Subcutaneous abdominal adipose tissue (tissue), 5 donors: ENCODE measurements around the gene KIT.
A peak's percentile ranks its signal among the peaks of the same experiment; 100 is the strongest.

ENCODE experiments used
- H3K27ac ChIP-seq: one replicate; pipeline ENCODE4 v1.7.0; 2013; ENCODE audit warnings: low read depth, mild to moderate bottlenecking, inconsistent platforms, low read length, moderate library complexity
- H3K27me3 ChIP-seq, 5 donors: one replicate each; pipeline ENCODE4 v1.7.0; 2013; ENCODE audit warnings: low read length in 5 of 5, inconsistent platforms in 1 of 5; ENCODE audit not compliant: control insufficient read depth in 5 of 5, insufficient read depth in 4 of 5
- H3K36me3 ChIP-seq, 5 donors: one replicate each; pipeline ENCODE4 v1.7.0; 2013; ENCODE audit warnings: low read length in 5 of 5; ENCODE audit not compliant: control insufficient read depth in 5 of 5, insufficient read depth in 5 of 5
- H3K4me1 ChIP-seq, 5 donors: one replicate each; pipeline ENCODE4 v1.7.0; 2013; ENCODE audit warnings: low read length in 5 of 5, mild to moderate bottlenecking in 3 of 5, moderate library complexity in 1 of 5; ENCODE audit not compliant: control insufficient read depth in 5 of 5, insufficient read depth in 5 of 5
- H3K4me3 ChIP-seq, 5 donors: one replicate each; pipeline ENCODE4 v1.7.0; 2013; ENCODE audit warnings: low read length in 5 of 5, low read depth in 1 of 5
- H3K9ac ChIP-seq, 5 donors: one replicate each; pipeline ENCODE4 v1.7.0; 2013; ENCODE audit warnings: low read length in 5 of 5, mild to moderate bottlenecking in 4 of 5, moderate library complexity in 3 of 5
- H3K9me3 ChIP-seq, 5 donors: one replicate each; pipeline ENCODE4 v1.7.0; 2013; ENCODE audit warnings: low read length in 5 of 5; ENCODE audit not compliant: control insufficient read depth in 5 of 5
- donor health status: healthy.
- donor health status: healthy.
- donor health status: healthy.
- donor health status: healthy.
- donor health status: healthy.

The KIT gene

DNA sequence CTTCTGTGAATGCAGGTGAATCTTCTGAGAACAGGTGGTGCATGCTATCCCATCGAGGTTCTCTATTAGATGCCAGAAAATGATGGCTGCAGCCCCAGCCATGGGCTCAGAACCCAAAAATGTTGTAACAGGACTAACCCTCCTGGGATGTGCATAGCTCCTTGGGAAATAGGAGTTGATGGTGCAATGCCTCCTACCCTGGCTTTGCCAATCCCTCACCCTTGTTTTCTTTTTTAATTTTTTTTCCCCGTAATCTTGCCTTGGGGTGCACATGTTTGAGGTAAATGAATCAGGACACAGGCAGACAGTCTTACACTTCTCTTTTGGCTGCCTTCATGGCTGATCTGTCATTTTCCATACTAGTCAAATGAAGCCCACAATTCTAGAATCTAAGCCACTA is 96.6 kb downstream of the KIT start:
- Histone ChIP-seq H3K4me3 (no peak overlapping the region), H3K9me3 (no peaks in the 10 kb centered on the region), H3K27ac (no peak overlapping the region), H3K36me3 (no peaks in the 10 kb centered on the region), H3K4me1 (peaks cover 0 to 3% (median 0%) of the 10 kb centered on the region in 5 donors), H3K9ac (no peak overlapping the region), H3K27me3 (no peaks in the 10 kb centered on the region)

DNA sequence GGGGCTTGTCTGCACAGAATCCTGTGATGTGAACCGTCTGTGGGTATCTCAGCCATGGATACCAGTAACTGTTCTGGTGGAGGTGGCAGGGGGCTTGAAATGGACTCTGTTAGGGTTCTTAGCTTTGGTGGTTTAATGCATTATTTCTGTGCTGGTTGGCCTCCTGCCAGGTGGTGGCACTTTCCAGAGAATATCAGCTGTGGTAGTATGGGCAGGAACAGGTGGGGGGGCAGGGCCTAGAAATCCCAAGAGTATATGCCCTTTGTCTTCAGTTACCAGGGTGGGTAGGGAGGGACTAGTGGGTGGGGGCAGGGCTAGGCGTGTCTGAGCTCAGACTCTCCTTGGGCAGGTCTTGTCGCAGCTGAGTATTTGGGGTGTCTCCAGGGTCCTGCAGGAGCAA is 106.7 kb downstream of the KIT start:
- Histone ChIP-seq H3K9me3 (peaks cover 0 to 11% (median 0%) of the 10 kb centered on the region in 5 donors), H3K4me1 (no peaks in the 10 kb centered on the region), H3K36me3 (no peaks in the 10 kb centered on the region), H3K4me3 (no peak overlapping the region), H3K27ac (no peak overlapping the region), H3K27me3 (no peaks in the 10 kb centered on the region), H3K9ac (no peak overlapping the region)

DNA sequence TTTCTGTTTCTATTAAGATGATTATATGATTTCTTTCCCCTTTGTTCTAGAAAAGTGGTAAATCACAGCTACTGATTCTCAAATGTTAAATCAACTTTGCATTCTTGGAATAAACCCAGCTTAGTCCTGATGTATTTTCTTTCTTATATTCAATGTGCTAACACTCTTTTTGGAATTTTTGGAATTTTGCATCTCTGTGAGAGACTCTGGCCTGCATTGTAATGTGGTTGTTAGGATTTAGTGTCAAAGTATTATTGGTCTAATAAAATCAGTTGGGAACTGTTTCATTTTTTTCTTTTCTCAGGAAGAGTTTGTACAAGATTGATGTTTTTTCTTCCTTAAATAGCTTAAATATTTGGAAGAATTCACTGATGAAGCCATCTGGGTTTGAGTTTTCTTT is 109.6 kb downstream of the KIT start:
- no peak overlapping the region for H3K9ac ChIP-seq
- H3K4me3 ChIP-seq, result no peak overlapping the region
- peaks cover 0 to 4% (median 0%) of the 10 kb centered on the region in 5 donors for H3K9me3 ChIP-seq
- H3K4me1 ChIP-seq, result no peaks in the 10 kb centered on the region
- no peak overlapping the region for H3K27ac ChIP-seq
- no peaks in the 10 kb centered on the region for H3K36me3 ChIP-seq
- no peaks in the 10 kb centered on the region for H3K27me3 ChIP-seq

DNA sequence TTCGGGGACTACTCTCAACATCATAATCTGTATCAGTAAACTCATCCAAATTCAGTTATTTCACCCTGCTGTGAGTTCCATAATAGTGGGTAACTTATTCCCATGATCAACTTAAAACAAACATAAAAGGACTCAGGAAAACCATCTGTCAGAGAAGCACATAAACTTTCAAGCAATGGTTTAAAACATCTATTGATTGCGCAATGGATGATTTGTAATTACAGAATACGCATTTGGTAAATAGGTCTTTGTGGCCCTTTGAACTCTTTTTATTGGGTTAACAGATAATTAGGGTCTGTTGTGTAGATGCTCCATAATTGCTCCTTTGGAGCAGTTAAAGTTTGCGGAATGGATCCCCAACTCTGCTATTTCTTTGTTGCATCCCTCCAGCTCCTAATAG is 115.3 kb downstream of the KIT start:
- no peak overlapping the region for H3K4me3 ChIP-seq
- no peaks in the 10 kb centered on the region for H3K36me3 ChIP-seq
- H3K9me3 ChIP-seq, result no peaks in the 10 kb centered on the region
- no peak overlapping the region for H3K27ac ChIP-seq
- no peak overlapping the region for H3K9ac ChIP-seq
- H3K27me3 ChIP-seq, result no peaks in the 10 kb centered on the region
- H3K4me1 ChIP-seq, result no peaks in the 10 kb centered on the region

DNA sequence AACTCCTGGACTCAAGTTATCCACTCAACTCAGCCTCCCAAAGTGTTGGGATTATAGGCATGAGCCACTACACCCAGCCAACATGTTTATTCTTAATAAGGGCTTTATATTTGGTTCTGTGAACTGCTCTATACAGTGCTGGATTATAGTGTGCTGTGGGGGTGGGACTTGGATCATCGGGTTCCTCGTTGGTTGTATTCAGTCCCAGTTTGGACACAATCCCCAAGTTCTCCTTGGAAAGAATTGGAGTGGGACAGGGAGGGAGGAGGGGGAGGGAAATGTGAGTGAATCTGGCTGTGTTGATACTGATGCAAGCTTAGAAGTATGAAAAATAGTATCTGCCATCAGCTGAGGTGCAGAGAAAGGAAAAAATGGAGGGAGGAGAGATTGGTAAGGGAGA is 121.3 kb downstream of the KIT start:
- no peaks in the 10 kb centered on the region for H3K36me3 ChIP-seq
- H3K9ac ChIP-seq, result no peak overlapping the region
- peaks cover 3 to 22% (median 11%) of the 10 kb centered on the region in 5 donors for H3K4me1 ChIP-seq
- H3K27ac ChIP-seq, result no peak overlapping the region
- H3K4me3 ChIP-seq, result no peak overlapping the region
- no peaks in the 10 kb centered on the region for H3K9me3 ChIP-seq
- no peaks in the 10 kb centered on the region for H3K27me3 ChIP-seq

DNA sequence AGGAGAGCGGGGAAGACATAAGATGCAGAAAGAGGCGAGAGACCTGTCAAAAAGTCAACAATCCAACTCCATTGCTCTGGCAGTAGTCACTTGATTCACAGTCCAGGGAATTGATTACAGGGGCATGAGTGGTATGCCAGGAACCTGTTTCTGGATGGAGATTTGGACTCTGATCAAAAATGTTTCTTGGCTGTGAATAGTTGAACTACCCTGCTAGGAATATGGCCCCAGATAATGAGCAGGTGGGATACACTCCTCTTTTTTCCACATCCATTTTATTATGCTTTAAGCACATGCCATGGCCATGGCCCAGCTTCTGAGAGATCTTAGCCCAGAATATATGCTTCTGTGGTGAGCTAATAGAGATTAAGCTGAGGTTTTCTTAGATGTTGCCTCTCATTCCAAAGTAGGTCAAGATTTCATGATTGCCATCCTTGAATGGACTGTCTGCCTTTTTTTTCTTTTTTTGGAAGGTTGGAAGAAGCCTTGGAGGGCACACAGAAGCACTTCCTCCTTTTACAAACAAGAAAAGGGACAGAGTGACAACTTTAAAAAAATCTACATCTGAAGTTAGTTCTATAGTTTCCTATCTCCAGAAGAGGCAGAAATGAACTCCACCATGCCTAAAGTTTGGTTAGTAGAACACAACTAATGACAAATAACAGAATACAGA is 121.9 kb downstream of the KIT start:
- no peak overlapping the region for H3K4me3 ChIP-seq
- H3K27me3 ChIP-seq, result no peaks in the 10 kb centered on the region
- no peaks in the 10 kb centered on the region for H3K9me3 ChIP-seq
- no peaks in the 10 kb centered on the region for H3K36me3 ChIP-seq
- H3K4me1 ChIP-seq, result peaks cover 6 to 27% (median 17%) of the 10 kb centered on the region in 5 donors
- H3K27ac ChIP-seq, result no peak overlapping the region
- no peak overlapping the region for H3K9ac ChIP-seq

DNA sequence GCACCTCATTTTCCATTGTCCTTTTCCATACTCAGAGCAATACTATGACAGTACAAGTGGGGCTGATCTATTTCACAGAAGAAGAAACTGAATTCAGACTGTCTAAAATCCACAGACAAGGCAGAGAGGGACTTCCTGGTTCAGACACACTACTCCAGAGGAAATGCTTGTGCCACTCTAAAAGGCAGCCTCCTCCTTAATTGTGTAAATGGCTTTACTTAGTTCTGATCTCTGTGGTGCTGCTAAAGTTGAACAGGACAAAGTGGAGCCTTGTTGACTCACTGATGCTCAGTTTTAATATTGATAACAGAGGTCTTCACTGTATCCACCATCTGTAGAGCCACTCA is 122.4 kb downstream of the KIT start:
- no peaks in the 10 kb centered on the region for H3K36me3 ChIP-seq
- peaks cover 6 to 30% (median 19%) of the 10 kb centered on the region in 5 donors for H3K4me1 ChIP-seq
- no peaks in the 10 kb centered on the region for H3K9me3 ChIP-seq
- H3K27me3 ChIP-seq, result no peaks in the 10 kb centered on the region
- H3K27ac ChIP-seq, result no peak overlapping the region
- no peak overlapping the region for H3K9ac ChIP-seq
- no peak overlapping the region for H3K4me3 ChIP-seq

DNA sequence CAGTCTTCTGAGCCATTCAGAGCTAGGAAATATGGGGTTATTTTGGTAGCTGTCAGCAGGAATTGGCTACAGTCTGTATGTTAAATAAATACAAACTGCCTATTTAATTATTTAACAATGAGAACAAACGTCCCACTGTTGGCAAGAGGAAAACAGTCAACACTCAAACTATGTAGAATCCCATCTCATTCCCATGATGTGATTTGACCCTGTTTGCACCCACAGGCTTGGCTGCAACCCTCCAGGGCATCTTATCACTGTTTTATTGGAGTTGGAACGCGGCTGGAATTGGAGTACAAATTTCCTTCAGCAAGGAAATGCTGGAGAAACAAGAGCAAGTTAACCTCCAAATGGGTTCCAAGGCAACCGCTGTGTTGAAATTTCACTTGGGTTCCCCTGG is 124.0 kb downstream of the KIT start:
- Histone ChIP-seq H3K4me1 (peaks cover 6 to 30% (median 20%) of the 10 kb centered on the region in 5 donors), H3K9me3 (no peaks in the 10 kb centered on the region), H3K27ac (no peak overlapping the region), H3K9ac (no peak overlapping the region), H3K27me3 (no peaks in the 10 kb centered on the region), H3K4me3 (no peak overlapping the region), H3K36me3 (no peaks in the 10 kb centered on the region)

DNA sequence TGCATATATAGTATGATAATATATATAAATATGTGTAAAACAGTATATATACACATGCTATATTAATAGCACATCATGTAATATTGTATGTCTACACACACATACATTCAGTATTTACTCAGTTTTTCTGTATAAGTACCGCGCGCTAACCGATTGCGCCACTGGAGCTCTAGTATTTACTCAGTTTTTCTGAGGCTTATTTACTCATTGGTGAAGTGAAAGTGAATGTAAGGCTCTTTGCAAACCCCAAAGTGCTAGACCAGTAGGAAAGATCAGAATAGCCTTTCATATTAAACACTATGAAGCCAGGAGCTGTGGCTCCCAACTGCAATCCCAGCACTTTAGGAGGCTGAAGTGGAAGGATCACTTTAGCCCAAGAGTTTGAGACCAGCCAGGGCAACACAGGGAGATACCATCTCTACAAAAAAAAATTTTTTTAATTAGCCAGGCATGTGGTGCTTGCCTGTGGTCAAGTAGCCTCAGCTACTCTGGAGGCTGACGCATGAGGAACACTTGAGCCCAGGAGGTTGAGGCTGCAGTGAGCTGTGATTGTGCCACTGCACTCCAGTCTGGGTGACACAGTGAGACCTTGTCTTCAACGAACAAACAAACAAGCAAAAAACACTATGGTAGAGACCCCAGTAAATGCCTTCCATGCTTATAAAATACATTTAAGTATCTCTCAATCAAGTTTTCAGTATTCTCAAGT is 125.8 kb downstream of the KIT start:
- H3K27ac ChIP-seq, result no peak overlapping the region
- peaks cover 6 to 30% (median 20%) of the 10 kb centered on the region in 5 donors for H3K4me1 ChIP-seq
- no peaks in the 10 kb centered on the region for H3K9me3 ChIP-seq
- H3K9ac ChIP-seq, result peak overlapping the region in 1 of 5 donors; percentile 36
- H3K27me3 ChIP-seq, result no peaks in the 10 kb centered on the region
- no peaks in the 10 kb centered on the region for H3K36me3 ChIP-seq
- peak overlapping the region in 1 of 5 donors; percentile 25 for H3K4me3 ChIP-seq

DNA sequence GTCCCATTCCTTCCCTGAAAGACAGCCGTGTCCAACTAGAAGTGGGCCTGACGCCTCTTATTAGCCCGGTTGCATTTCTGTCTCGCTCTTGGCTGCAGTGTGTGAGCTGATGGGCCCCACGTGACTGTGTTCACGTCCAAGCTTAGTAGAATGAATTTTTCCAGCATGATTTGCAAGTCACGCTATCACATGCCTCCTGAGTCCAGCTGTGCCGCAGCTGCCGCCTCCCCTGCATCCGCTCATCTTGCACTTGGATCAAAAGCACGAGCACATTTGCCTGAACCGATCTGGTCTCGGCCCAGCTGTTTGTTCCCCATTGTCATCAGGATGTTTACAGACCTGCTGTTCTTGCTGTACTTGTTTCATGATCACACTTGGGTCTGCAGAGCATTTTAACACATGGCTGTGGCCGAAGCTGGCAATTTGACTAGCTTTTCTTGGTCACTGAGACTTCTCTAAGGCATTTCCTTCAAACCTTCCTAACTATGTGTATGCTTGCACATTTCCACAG is 126.5 kb downstream of the KIT start:
- H3K4me3 ChIP-seq, result peak overlapping the region in 3 of 5 donors; percentile 23 to 26 (median 25)
- peaks cover 6 to 30% (median 20%) of the 10 kb centered on the region in 5 donors for H3K4me1 ChIP-seq
- H3K9me3 ChIP-seq, result no peaks in the 10 kb centered on the region
- peak overlapping the region in 1 of 5 donors; percentile 36 for H3K9ac ChIP-seq
- no peaks in the 10 kb centered on the region for H3K27me3 ChIP-seq
- peak overlapping the region; percentile 54 for H3K27ac ChIP-seq
- no peaks in the 10 kb centered on the region for H3K36me3 ChIP-seq
